ENCODE data around the gene SPTLC3. TPM values are rescaled to one million over a fixed set of nuclear protein-coding genes. Genes with fewer than 3 reads are reported as not detected.

Gene SPTLC3
- total RNA-seq, 2 experiments from 2014 or later: not detected

GRCh38 chr20:13147971-13148370 lies 139.2 kb downstream of the SPTLC3 start:
- Histone ChIP-seq H3K4me1 (ENCODE audit: insufficient read depth, low read length, poor library complexity, severe bottlenecking) (no peaks in the 10 kb centered on the region), H3K4me3 (ENCODE audit: low read depth, low read length, poor library complexity, severe bottlenecking) (no peak overlapping the region), H3K36me3 (ENCODE audit: insufficient read depth, low read length) (no peaks in the 10 kb centered on the region), H3K4me2 (ENCODE audit: low read length) (no peak overlapping the region), H3K79me2 (ENCODE audit: insufficient read depth, low read depth, low read length) (no peaks in the 10 kb centered on the region), H4K20me1 (ENCODE audit: insufficient read depth, low read length) (no peaks in the 10 kb centered on the region), H2AFZ (ENCODE audit: low read length) (no peak overlapping the region), H3K9me2 (ENCODE audit: insufficient read depth, low read length) (no peaks in the 10 kb centered on the region), H3K27ac (ENCODE audit: low read depth, low read length, poor library complexity, severe bottlenecking) (no peak overlapping the region), H3K9me3 (ENCODE audit: low read length) (no peaks in the 10 kb centered on the region)
- ChIA-PET POLR2A (no interaction called here), CTCF (ENCODE audit: unreplicated experiment) (interaction anchor here (0.6 kb wide), 1 partner anchor 27 kb away, joined by 3 read pairs; no protein-coding TSS in a partner anchor)
- intact Hi-C loops (cut with micrococcal nuclease; ENCODE audit: unreplicated experiment): no loop called here
- no TSS peak for BruUV-seq (replicated peaks)
- TF ChIP-seq CTCF (conservative IDR thresholded peaks at IDR 0.05; ENCODE audit: low read length): no peak
- TF ChIP-seq EZH2phosphoT487 (IDR thresholded peaks at IDR 0.05; ENCODE audit: borderline replicate concordance, low read depth, low read length): no peak
- no peak for DNase-seq (ENCODE audit: low spot score)

- no peak overlapping the region for H3K4me3 ChIP-seq (ENCODE audit: low read depth, low read length, poor library complexity, severe bottlenecking)
- H3K36me3 ChIP-seq (ENCODE audit: insufficient read depth, low read length): no peaks in the 10 kb centered on the region
- H3K9me3 ChIP-seq (ENCODE audit: low read length): no peaks in the 10 kb centered on the region
- H3K9me2 ChIP-seq (ENCODE audit: insufficient read depth, low read length): no peaks in the 10 kb centered on the region
- H2AFZ ChIP-seq (ENCODE audit: low read length): no peak overlapping the region
- no peaks in the 10 kb centered on the region for H4K20me1 ChIP-seq (ENCODE audit: insufficient read depth, low read length)
- no TSS peak for BruUV-seq (replicated peaks)
- DNase-seq (ENCODE audit: low spot score): no peak
- intact Hi-C loops (cut with micrococcal nuclease; ENCODE audit: unreplicated experiment): no loop called here
- no peaks in the 10 kb centered on the region for H3K79me2 ChIP-seq (ENCODE audit: insufficient read depth, low read depth, low read length)
- no peak for TF ChIP-seq CTCF (conservative IDR thresholded peaks at IDR 0.05; ENCODE audit: low read length)
- no peak for TF ChIP-seq EZH2phosphoT487 (IDR thresholded peaks at IDR 0.05; ENCODE audit: borderline replicate concordance, low read depth, low read length)
- no peaks in the 10 kb centered on the region for H3K4me1 ChIP-seq (ENCODE audit: insufficient read depth, low read length, poor library complexity, severe bottlenecking)
- POLR2A ChIA-PET: no interaction called here
- H3K4me2 ChIP-seq (ENCODE audit: low read length): no peak overlapping the region
- CTCF ChIA-PET (ENCODE audit: unreplicated experiment): no interaction called here
- no peak overlapping the region for H3K27ac ChIP-seq (ENCODE audit: low read depth, low read length, poor library complexity, severe bottlenecking)
Measured at GRCh38 chr20:13148402-13148801, 139.6 kb downstream of the SPTLC3 start.

GRCh38 chr20:13148961-13149360 lies 140.2 kb downstream of the SPTLC3 start:
- H3K36me3 ChIP-seq (ENCODE audit: insufficient read depth, low read length): no peaks in the 10 kb centered on the region
- no TSS peak for BruUV-seq (replicated peaks)
- H3K9me3 ChIP-seq (ENCODE audit: low read length): no peaks in the 10 kb centered on the region
- no peak overlapping the region for H2AFZ ChIP-seq (ENCODE audit: low read length)
- intact Hi-C loops (cut with micrococcal nuclease; ENCODE audit: unreplicated experiment): no loop called here
- H3K4me1 ChIP-seq (ENCODE audit: insufficient read depth, low read length, poor library complexity, severe bottlenecking): no peaks in the 10 kb centered on the region
- no peak for DNase-seq (ENCODE audit: low spot score)
- CTCF ChIA-PET (ENCODE audit: unreplicated experiment): no interaction called here
- H3K9me2 ChIP-seq (ENCODE audit: insufficient read depth, low read length): no peaks in the 10 kb centered on the region
- no peak overlapping the region for H3K27ac ChIP-seq (ENCODE audit: low read depth, low read length, poor library complexity, severe bottlenecking)
- TF ChIP-seq CTCF (conservative IDR thresholded peaks at IDR 0.05; ENCODE audit: low read length): no peak
- no peak for TF ChIP-seq EZH2phosphoT487 (IDR thresholded peaks at IDR 0.05; ENCODE audit: borderline replicate concordance, low read depth, low read length)
- H3K4me3 ChIP-seq (ENCODE audit: low read depth, low read length, poor library complexity, severe bottlenecking): no peak overlapping the region
- no peak overlapping the region for H3K4me2 ChIP-seq (ENCODE audit: low read length)
- POLR2A ChIA-PET: no interaction called here
- H4K20me1 ChIP-seq (ENCODE audit: insufficient read depth, low read length): no peaks in the 10 kb centered on the region
- H3K79me2 ChIP-seq (ENCODE audit: insufficient read depth, low read depth, low read length): no peaks in the 10 kb centered on the region
